HepG2 (cell line): Measurements from ENCODE around the gene FAM53B. TPM values are rescaled to one million over a fixed set of nuclear protein-coding genes. Genes with fewer than 3 reads are reported as not detected.

ENCODE experiments used
- ATAC-seq: fragments of 200-7000 bp; cut with Tn5 transposase; 3 replicates; pipeline ENCODE4 v1.9.1; 2020; ENCODE audit warnings: mild to moderate bottlenecking, moderate library complexity
- BruUV-seq: library from RNA; stranded (reverse); fragments of 400-500 nt; replicated peaks from 2 replicates; lab custom pipeline; 2021; lab: Mats Ljungman, UMichigan
- CTCF ChIA-PET: fragments of 300-600 bp; formaldehyde crosslinking; extraction: SDS; loops from one replicate; lab custom pipeline; 2021; ENCODE audit warnings: low total read pairs, inconsistent platforms, low intra/inter-chr PET ratio; lab: Yijun Ruan, JAX
- POLR2A ChIA-PET: fragments of 350-600 bp; sonication (Branson Sonifier 250); formaldehyde crosslinking; loops from one replicate; lab custom pipeline; 2020; ENCODE audit warnings: antibody characterized with exemption, inconsistent platforms; lab: Yijun Ruan, JAX
- DNase-seq: peaks from one replicate; pipeline ENCODE4 v3.0.0-alpha.2; 2015; ENCODE audit warnings: low spot score
- FAIRE-seq: peaks from 3 replicates; lab custom pipeline; 2011; peaks lifted over from hg19 to GRCh38; lab: Jason Lieb, UNC
- H2AFZ ChIP-seq: one replicate; pipeline ENCODE4 v1.6.1; 2011; ENCODE audit warnings: low read length, inconsistent platforms
- H3K27ac ChIP-seq: fragments of 300-600 bp; 3 replicates; pipeline ENCODE4 v1.8.0; 2011; ENCODE audit warnings: mixed run types, mild to moderate bottlenecking, mixed read lengths, low read length, inconsistent platforms; ENCODE audit not compliant: insufficient read depth; ENCODE audit errors: extremely low read length
- H3K27me3 ChIP-seq, 2 experiments: fragments of 200-600 bp in 1 of 2; 2 replicates in 1 of 2; 3 replicates in 1 of 2; pipeline versions ENCODE4 v1.6.0 to v1.8.0; 2011; ENCODE audit warnings: low read length in 2 of 2, mild to moderate bottlenecking in 2 of 2, moderate library complexity in 2 of 2, inconsistent platforms in 1 of 2; ENCODE audit not compliant: insufficient read depth in 2 of 2, control insufficient read depth in 1 of 2
- H3K36me3 ChIP-seq, 2 experiments: fragments of 200-600 bp in 1 of 2; replicated peaks in 1 of 2; 2 replicates in 1 of 2; 3 replicates in 1 of 2; pipeline versions ENCODE4 v1.5.1 to v1.8.0; 2011; ENCODE audit warnings: low read length in 2 of 2, inconsistent platforms in 1 of 2; ENCODE audit not compliant: insufficient read depth in 2 of 2, control insufficient read depth in 1 of 2
- H3K4me1 ChIP-seq: 2 replicates; pipeline ENCODE4 v1.5.1; 2012; ENCODE audit warnings: low read length, inconsistent platforms; ENCODE audit not compliant: insufficient read depth
- H3K4me2 ChIP-seq: 2 replicates; pipeline ENCODE4 v1.6.0; 2011; ENCODE audit warnings: low read depth, low read length, inconsistent platforms
- H3K4me3 ChIP-seq, 3 experiments: fragments of 200-600 bp in 1 of 3; sonication (generic), shearing (Covaris generic) in 1 of 3; replicated peaks in 1 of 3; 2 replicates each; pipeline ENCODE4 v1.5.1; 2011 to 2016; ENCODE audit warnings: low read length in 3 of 3, inconsistent platforms in 2 of 3, low read depth in 2 of 3, mild to moderate bottlenecking in 2 of 3, control low read depth in 1 of 3, mixed read lengths in 1 of 3; ENCODE audit not compliant: insufficient read depth in 1 of 3
- H3K79me2 ChIP-seq: one replicate; pipeline ENCODE4 v1.6.1; 2011; ENCODE audit warnings: low read length, inconsistent platforms; ENCODE audit not compliant: insufficient read depth
- H3K9ac ChIP-seq: 2 replicates; pipeline ENCODE4 v1.6.0; 2011; ENCODE audit warnings: mild to moderate bottlenecking, low read depth, low read length, inconsistent platforms; ENCODE audit not compliant: insufficient read depth
- H3K9me3 ChIP-seq: 2 replicates; pipeline ENCODE4 v1.5.1; 2012; ENCODE audit warnings: mild to moderate bottlenecking, low read length
- H4K20me1 ChIP-seq: 2 replicates; pipeline ENCODE4 v1.6.0; 2011; ENCODE audit warnings: inconsistent platforms, mild to moderate bottlenecking, low read length, moderate library complexity; ENCODE audit not compliant: insufficient read depth
- ETV6 ChIP-seq: sonication (generic); formaldehyde crosslinking; conservative IDR thresholded peaks from 2 replicates; pipeline ENCODE4 v1.4.0; 2020; ENCODE audit warnings: missing genetic modification reagents
- FOXA3 ChIP-seq: IDR thresholded peaks from 2 replicates; pipeline ENCODE4 v1.6.1; 2016; ENCODE audit warnings: missing genetic modification reagents, missing compliant biosample characterization
- HMG20B ChIP-seq: conservative IDR thresholded peaks from 2 replicates; pipeline ENCODE4 v1.6.1; 2016; ENCODE audit warnings: missing genetic modification reagents, missing compliant biosample characterization
- MXI1 ChIP-seq: IDR thresholded peaks from 3 replicates; pipeline ENCODE4 v1.6.1; 2012; ENCODE audit warnings: low read depth, low read length, inconsistent platforms, borderline replicate concordance
- NBN ChIP-seq: fragments of 450-650 bp; conservative IDR thresholded peaks from 2 replicates; pipeline ENCODE4 v1.6.1; 2017
- NCOA2 ChIP-seq: sonication (generic); formaldehyde crosslinking; IDR thresholded peaks from 2 replicates; pipeline ENCODE4 v1.8.0; 2022; ENCODE audit warnings: inconsistent platforms
- NFE2L2 ChIP-seq: fragments of 150-350 bp; IDR thresholded peaks from 2 replicates; pipeline ENCODE4 v1.6.1; 2014; ENCODE audit warnings: low read length
- REL ChIP-seq: sonication (generic); formaldehyde crosslinking; conservative IDR thresholded peaks from 2 replicates; pipeline ENCODE4 v1.8.0; 2022; ENCODE audit warnings: mild to moderate bottlenecking, missing genetic modification reagents, moderate library complexity
- RFX5 ChIP-seq: IDR thresholded peaks from 2 replicates; pipeline ENCODE4 v1.6.1; 2011; ENCODE audit warnings: low read depth, low read length, improper control_type of control experiment
- RORA ChIP-seq: sonication (generic); formaldehyde crosslinking; IDR thresholded peaks from 2 replicates; pipeline ENCODE4 v1.5.0; 2020; ENCODE audit warnings: mild to moderate bottlenecking, missing genetic modification reagents, moderate library complexity
- ZFP36L1 ChIP-seq: sonication (generic); formaldehyde crosslinking; IDR thresholded peaks from 2 replicates; pipeline ENCODE4 v1.8.0; 2022; ENCODE audit warnings: mild to moderate bottlenecking, missing genetic modification reagents, moderate library complexity
- ZNF136 ChIP-seq: sonication (generic); formaldehyde crosslinking; IDR thresholded peaks from 2 replicates; pipeline ENCODE4 v1.8.1; 2022; ENCODE audit warnings: low read depth, mild to moderate bottlenecking, moderate library complexity, missing genetic modification reagents
- ZNF335 ChIP-seq: sonication (generic); formaldehyde crosslinking; IDR thresholded peaks from 2 replicates; pipeline ENCODE4 v1.4.0; 2020; ENCODE audit warnings: missing genetic modification reagents
- ZNF619 ChIP-seq: sonication (generic); formaldehyde crosslinking; IDR thresholded peaks from 2 replicates; pipeline ENCODE4 v1.4.0; 2020; ENCODE audit warnings: mild to moderate bottlenecking, missing genetic modification reagents
- ZNF883 ChIP-seq: sonication (generic); formaldehyde crosslinking; IDR thresholded peaks from 2 replicates; pipeline ENCODE4 v1.5.1; 2020; ENCODE audit warnings: mild to moderate bottlenecking, missing genetic modification reagents; ENCODE audit errors: not compliant biosample characterization
- WGBS: methylation state at CpG from one replicate; pipeline ENCODE4 v1.1.6; 2017; ENCODE audit warnings: low lambda C conversion rate; 5-methylcytosine and 5-hydroxymethylcytosine counted together
- in situ Hi-C: cut with HindIII; loops from 2 replicates; pipeline ENCODE4 v1.10.0; 2017; ENCODE audit warnings: low pct_unique_long_range_greater_than_20kb; ENCODE audit not compliant: extremely low pct_ligation_motif_present
- intact Hi-C: fragments of 100-400 bp; cut with micrococcal nuclease; formaldehyde crosslinking; loops from one replicate; pipeline ENCODE4 v1.10.0; 2022; ENCODE audit not compliant: unreplicated experiment
- polyA plus RNA-seq, 8 experiments: library from polyadenylated mRNA; depleted of rRNA in 3 of 8; stranded (reverse) in 7 of 8; unstranded in 1 of 8; fragments of >200 nt; fragmentation: Illumina TruSeq in 4 of 8; extraction: Trizol in 4 of 8; gene quantifications; 2 replicates each; pipeline versions ENCODE4 v1.2.1 to v1.2.3, GENCODE V29; 2011 to 2016; ENCODE audit warnings: low read depth in 4 of 8, missing spikeins in 1 of 8, mixed read lengths in 1 of 8; ENCODE audit not compliant: insufficient read depth in 1 of 8
- total RNA-seq, 5 experiments: library from RNA; depleted of rRNA; stranded (reverse); fragments of >200 nt; fragmentation: Illumina TruSeq; extraction: Trizol; gene quantifications; 2 replicates each; pipeline ENCODE4 v1.2.3, GENCODE V29; 2016; ENCODE audit warnings: low read depth in 1 of 5
- TF ChIP-seq, protein P1 (sequence below): sonication (generic); formaldehyde crosslinking; IDR thresholded peaks from 2 replicates; pipeline ENCODE4 v1.4.0; 2020; ENCODE audit warnings: missing genetic modification reagents
- TF ChIP-seq, protein P2 (sequence below): sonication (generic); formaldehyde crosslinking; IDR thresholded peaks from 2 replicates; pipeline ENCODE4 v1.4.0; 2020; ENCODE audit warnings: low read depth, mild to moderate bottlenecking, missing genetic modification reagents
- TF ChIP-seq, protein P3 (sequence below): sonication (generic); formaldehyde crosslinking; IDR thresholded peaks from 2 replicates; pipeline ENCODE4 v1.4.0; 2020; ENCODE audit warnings: mild to moderate bottlenecking, missing genetic modification reagents
- TF ChIP-seq, protein P4 (sequence below): sonication (generic); formaldehyde crosslinking; IDR thresholded peaks from 2 replicates; pipeline ENCODE4 v1.9.0; 2022; ENCODE audit warnings: low read depth, missing genetic modification reagents

The FAM53B gene
- total and polyA plus RNA-seq, 2 of the 13 experiments (the other 11 are each of a cell fraction or from before 2014, with no cell fraction given), result 6.4 to 19.3 TPM

DNA sequence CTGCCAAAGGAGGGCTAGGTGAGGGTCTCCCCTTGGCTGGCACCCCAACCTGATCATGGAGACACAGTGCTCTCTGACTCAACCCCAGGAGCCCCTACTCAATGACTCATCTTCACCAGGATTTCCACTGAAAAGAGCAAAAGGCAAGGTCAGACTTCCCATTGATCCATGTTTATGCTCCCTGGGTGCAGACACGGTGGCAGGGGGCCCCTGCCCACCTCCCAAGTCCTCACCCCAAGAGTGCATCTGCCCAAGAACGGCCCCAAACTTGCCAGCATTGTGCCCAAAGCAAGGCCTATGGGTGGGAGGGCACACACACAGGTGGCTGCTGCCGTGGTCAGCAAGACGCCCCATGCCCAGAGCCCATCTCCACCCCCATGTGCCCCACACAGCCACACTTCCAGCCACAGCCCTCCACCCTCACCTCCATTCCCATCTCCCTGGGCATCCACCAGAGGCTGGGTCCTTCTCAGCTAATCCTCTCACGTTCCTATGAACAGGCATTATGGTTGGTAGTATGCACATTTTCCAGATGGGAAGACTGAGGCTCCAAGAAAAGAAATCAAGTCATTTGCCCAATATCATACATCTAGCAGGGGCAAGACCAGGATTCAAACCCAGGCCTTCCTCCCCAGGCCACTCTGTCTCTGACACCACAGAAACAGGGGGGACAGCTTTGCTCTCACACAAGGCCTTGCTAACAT is 31.3 kb downstream of the FAM53B start:
- intact Hi-C loops, result no loop called here
- FAIRE-seq, result no peak
- peak; percentile 14; the same call in 2 of the 3 replicates for ATAC-seq
- no peaks in the 10 kb centered on the region for H3K27me3 ChIP-seq
- no peaks in the 10 kb centered on the region for H3K36me3 ChIP-seq
- 0 out of 2 replicates have a peak, but pooled peaks cover under 1% of the 10 kb centered on the region for H4K20me1 ChIP-seq
- H3K9ac ChIP-seq, result no peak overlapping the region
- 84% methylated on average over 3 of the region's 5 CpGs for WGBS
- peak overlapping the region; percentile 37; the same call in 1 of the 2 replicates for H3K4me2 ChIP-seq
- H3K9me3 ChIP-seq, result no peaks in the 10 kb centered on the region
- peak overlapping the region; percentile 17 for H3K27ac ChIP-seq
- peaks cover 85% of the 10 kb centered on the region for H3K4me1 ChIP-seq
- CTCF ChIA-PET, result no interaction called here
- H3K4me3 ChIP-seq, result no peak overlapping the region
- BruUV-seq, result no TSS peak
- no peak overlapping the region for H2AFZ ChIP-seq
- peak; percentile 27 for DNase-seq
- in situ Hi-C loops, result no loop called here
- POLR2A ChIA-PET, result no interaction called here
- H3K79me2 ChIP-seq, result peaks cover 19% of the 10 kb centered on the region
- TF ChIP-seq, protein P1, sequence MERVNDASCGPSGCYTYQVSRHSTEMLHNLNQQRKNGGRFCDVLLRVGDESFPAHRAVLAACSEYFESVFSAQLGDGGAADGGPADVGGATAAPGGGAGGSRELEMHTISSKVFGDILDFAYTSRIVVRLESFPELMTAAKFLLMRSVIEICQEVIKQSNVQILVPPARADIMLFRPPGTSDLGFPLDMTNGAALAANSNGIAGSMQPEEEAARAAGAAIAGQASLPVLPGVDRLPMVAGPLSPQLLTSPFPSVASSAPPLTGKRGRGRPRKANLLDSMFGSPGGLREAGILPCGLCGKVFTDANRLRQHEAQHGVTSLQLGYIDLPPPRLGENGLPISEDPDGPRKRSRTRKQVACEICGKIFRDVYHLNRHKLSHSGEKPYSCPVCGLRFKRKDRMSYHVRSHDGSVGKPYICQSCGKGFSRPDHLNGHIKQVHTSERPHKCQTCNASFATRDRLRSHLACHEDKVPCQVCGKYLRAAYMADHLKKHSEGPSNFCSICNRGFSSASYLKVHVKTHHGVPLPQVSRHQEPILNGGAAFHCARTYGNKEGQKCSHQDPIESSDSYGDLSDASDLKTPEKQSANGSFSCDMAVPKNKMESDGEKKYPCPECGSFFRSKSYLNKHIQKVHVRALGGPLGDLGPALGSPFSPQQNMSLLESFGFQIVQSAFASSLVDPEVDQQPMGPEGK, result peak; percentile 64
- TF ChIP-seq ZNF335, result no peak
- peak; percentile 16; the same call in 1 of the 2 replicates for TF ChIP-seq NCOA2 (CRISPR knock-in tag)
- TF ChIP-seq, protein P2, sequence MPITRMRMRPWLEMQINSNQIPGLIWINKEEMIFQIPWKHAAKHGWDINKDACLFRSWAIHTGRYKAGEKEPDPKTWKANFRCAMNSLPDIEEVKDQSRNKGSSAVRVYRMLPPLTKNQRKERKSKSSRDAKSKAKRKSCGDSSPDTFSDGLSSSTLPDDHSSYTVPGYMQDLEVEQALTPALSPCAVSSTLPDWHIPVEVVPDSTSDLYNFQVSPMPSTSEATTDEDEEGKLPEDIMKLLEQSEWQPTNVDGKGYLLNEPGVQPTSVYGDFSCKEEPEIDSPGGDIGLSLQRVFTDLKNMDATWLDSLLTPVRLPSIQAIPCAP (CRISPR knock-in tag), result no peak
- no peak for TF ChIP-seq NBN
- TF ChIP-seq, protein P3, sequence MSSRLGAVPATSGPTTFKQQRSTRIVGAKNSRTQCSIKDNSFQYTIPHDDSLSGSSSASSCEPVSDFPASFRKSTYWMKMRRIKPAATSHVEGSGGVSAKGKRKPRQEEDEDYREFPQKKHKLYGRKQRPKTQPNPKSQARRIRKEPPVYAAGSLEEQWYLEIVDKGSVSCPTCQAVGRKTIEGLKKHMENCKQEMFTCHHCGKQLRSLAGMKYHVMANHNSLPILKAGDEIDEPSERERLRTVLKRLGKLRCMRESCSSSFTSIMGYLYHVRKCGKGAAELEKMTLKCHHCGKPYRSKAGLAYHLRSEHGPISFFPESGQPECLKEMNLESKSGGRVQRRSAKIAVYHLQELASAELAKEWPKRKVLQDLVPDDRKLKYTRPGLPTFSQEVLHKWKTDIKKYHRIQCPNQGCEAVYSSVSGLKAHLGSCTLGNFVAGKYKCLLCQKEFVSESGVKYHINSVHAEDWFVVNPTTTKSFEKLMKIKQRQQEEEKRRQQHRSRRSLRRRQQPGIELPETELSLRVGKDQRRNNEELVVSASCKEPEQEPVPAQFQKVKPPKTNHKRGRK (CRISPR knock-in tag), result no peak
- no peak for TF ChIP-seq ZNF883 (CRISPR knock-in tag)
- no peak for TF ChIP-seq HMG20B (CRISPR knock-in tag)
- no peak for TF ChIP-seq NFE2L2
- no peak for TF ChIP-seq RFX5
- peak; percentile 40; the same call in 1 of the 2 replicates for TF ChIP-seq FOXA3
- TF ChIP-seq ZNF136 (CRISPR knock-in tag), result no peak
- TF ChIP-seq REL (CRISPR knock-in tag), result no peak
- no peak for TF ChIP-seq RORA (CRISPR knock-in tag)
- no peak for TF ChIP-seq ETV6 (CRISPR knock-in tag)
- TF ChIP-seq ZFP36L1 (CRISPR knock-in tag), result no peak
- TF ChIP-seq, protein P4, sequence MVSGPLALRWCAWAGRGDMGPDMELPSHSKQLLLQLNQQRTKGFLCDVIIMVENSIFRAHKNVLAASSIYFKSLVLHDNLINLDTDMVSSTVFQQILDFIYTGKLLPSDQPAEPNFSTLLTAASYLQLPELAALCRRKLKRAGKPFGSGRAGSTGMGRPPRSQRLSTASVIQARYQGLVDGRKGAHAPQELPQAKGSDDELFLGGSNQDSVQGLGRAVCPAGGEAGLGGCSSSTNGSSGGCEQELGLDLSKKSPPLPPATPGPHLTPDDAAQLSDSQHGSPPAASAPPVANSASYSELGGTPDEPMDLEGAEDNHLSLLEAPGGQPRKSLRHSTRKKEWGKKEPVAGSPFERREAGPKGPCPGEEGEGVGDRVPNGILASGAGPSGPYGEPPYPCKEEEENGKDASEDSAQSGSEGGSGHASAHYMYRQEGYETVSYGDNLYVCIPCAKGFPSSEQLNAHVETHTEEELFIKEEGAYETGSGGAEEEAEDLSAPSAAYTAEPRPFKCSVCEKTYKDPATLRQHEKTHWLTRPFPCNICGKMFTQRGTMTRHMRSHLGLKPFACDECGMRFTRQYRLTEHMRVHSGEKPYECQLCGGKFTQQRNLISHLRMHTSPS (CRISPR knock-in tag), result peak; percentile 76; the same call in 1 of the 2 replicates
- no peak for TF ChIP-seq ZNF619 (CRISPR knock-in tag)
- no peak for TF ChIP-seq MXI1
